HG03457 (cell line): ENCODE measurements around the gene TFF2.

ENCODE experiments used
- ATAC-seq: cut with Tn5 transposase; IDR thresholded peaks from one replicate; pipeline ENCODE4 v1.9.1; 2021; ENCODE audit warnings: moderate number of reproducible peaks; ENCODE audit not compliant: unreplicated experiment

Gene TFF2

DNA sequence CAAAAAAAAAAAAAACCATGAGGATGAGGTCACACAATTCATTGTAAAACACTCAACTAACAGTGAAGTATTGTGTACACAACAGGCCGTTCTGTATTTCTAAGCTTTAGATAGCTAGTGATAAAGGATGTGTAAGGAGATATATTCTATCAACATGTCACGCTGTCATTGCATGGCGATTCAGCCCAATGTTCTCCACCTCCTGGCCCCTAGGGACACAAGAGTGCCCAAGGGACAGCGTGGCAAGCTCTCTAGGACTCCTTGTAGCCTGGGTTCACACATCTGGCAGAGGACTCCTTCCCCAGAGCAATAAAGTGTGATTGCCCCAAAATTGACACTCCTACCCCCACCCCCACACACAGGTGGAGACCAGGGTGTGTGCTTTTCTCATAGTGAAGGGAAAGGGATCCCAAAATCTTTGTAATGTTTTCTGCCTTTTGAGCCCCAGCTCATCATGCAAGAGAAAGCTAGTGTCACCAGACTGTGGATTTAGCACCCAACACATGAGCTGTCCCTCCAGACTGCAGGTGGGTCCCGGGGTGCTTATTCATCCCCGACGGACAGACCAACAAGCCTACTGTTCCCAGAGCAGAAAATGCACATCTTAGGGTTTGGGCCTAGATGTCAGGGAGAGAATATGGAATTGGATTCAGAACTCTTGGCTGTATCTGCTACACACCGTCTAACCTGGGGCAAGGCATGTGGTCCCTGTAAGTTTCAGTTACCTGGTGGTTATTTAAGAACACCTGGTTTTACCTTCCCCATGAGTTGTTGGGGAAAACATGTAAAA is 33.6 kb upstream of the TFF2 start:
- no peak for ATAC-seq

DNA sequence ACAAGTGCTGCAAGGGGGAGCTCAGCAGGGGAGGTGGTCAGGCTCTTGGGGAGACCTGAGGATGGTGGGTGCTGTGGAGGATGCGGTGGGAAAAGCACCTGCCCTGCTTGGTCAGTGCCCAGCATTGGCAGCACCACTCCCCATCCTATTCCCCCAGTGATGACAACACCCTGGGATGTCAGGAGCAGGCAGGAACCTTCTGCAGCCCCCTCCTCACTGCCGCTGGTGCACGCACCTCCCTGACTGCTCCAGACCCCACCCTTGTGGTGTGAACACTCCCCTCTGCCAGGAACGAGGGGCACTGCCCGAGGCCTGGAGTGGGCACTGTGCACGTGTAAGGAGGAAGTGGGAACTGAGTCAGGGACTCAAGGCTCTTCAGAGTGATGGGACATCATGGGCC is 32.5 kb upstream of the TFF2 start:
- no peak for ATAC-seq

- ATAC-seq: no peak
Measured at GRCh38 chr21:42382915-42383314, 32.1 kb upstream of the TFF2 start.

- ATAC-seq: no peak
Measured at GRCh38 chr21:42381347-42381984, 30.7 kb upstream of the TFF2 start.

DNA sequence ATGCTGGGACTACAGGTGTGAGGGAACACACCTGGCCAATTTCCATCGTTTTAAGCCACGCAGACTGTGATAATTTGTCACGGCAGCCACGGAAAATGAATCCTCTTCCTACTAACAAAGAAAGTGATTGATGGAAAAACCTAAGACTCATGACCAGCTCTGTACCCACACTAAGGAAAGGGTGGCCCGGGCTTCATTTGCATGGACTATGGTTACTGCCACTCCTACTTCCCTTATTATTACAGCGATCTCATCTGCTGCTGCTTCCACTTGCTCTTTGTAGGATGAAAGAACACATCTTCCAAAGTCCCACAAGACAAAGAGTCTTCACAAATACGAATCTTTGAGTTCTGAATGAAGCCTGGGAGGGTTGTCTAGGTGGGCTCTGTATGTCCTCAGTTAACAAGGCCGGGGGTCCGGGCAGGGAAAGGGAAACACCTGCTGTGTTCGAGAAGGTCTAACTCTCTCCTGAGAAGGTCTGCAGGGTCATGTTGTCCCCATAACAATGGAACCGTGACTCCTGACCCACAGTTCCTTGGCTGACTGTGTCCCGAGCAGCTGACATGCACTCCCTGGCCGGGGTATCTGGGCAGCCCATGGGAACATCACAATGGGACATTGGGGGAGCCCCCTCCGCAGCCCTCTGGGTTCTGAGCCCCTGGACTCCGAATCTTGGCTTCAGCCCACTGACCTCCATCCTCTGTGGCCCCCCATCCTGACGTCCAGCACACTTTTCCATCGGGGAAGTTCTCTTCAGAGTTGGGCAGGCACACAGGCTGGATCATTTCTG is 28.8 kb upstream of the TFF2 start:
- ATAC-seq: no peak

DNA sequence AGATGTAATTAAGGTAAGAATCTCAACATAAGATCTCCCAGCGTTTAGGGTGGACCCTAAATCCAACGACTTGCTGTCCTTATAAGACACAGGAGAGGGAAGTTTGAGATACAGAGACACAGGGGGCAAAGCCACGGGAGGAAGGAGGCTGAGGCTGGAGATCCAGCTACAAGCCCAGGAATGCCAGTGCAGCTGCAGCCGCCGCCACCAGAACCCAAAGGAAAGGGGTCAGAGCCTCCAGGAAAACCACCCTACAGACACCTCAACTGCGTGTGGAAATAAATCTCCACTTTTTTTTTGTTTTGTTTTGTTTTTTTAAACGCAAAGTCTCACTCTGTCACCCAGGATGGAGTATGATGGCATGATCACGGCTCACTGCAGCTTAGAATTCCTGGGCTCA is 27.6 kb upstream of the TFF2 start:
- no peak for ATAC-seq

GRCh38 chr21:42377951-42378340 is 27.2 kb upstream of the TFF2 start:
- ATAC-seq: no peak

DNA sequence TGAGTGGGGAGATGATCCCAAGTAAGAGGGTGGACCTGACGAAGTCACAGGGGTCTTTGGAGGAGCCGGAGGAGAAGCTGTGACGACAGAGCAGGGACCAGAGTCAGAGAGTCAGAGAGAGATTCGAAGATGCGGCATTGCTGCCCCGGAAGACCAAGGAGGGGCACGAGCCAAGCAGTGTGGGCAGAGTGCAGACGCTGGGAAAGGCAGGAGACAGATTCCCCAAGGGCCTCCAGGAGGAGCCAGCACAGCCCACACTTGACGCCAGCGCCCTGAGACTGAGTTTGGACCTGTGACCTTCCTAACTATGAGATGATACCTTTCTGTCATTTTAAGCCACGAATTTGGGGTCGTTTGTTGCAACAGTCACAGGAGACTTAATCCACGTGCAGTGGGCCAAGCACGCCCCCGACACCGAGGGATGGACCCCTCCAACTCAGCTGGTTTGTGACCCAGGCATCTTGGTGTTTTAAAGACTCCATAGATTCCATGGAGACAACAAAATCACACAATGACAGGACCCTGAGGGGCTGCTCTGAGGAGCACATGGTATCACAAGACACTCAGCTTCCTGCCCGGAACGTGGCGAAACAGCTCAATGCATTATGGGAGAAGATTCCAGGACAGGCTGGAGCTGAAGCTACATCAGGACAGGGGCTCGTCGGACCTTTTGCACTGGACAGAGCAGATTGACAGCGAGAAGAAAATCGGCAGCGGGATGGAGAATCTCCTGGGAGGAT is 26.6 kb upstream of the TFF2 start:
- ATAC-seq: no peak

DNA sequence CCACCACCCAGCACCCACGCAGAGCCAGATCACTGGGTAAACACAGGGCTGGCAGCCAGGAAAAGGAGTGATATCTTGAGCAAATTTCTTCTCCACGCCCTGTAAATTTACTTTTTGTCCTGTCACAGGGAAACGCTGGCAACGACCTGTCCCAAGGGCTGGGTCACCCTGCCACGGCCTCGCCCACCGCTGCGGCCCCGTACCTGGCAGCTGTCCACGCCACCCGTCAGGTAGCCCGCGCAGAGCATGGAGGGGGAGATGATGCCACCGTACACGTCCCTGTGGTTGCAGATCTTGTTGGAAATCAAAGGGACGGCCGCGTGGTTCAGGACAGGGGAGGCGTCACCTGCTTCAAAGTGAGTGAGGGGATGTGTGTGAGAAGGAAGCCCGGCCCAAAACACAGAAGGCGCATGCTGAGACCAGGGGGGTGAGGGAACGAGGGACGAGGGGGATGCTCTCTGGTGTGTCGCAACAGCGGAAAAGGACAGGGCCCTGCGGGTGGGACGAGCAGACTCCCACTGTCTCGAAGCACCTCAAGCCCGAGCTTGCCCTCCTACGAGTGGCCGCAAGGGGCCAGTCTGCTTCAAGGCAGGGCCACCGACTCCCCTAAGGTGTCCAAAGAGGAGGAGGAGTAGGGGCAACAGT is 25.7 kb upstream of the TFF2 start:
- no peak for ATAC-seq

DNA sequence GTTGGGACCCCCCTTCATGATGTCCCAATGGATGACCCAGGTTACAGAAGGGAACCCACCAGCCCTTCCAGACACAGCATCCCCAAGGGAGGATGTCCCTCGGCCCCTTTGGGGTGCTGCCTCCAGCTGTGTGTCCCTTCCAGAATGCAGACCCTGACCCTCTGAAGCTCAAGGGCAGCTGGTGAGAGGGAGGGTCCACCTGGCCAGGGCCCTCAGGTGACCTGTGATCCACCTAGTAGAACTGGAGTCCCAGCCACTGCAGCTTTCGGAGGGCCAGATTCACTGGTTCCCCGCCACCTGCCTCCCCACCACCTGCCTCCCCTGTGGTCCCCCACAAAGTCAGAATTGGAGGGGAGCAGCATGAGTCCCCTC is 25.2 kb upstream of the TFF2 start:
- no peak for ATAC-seq

DNA sequence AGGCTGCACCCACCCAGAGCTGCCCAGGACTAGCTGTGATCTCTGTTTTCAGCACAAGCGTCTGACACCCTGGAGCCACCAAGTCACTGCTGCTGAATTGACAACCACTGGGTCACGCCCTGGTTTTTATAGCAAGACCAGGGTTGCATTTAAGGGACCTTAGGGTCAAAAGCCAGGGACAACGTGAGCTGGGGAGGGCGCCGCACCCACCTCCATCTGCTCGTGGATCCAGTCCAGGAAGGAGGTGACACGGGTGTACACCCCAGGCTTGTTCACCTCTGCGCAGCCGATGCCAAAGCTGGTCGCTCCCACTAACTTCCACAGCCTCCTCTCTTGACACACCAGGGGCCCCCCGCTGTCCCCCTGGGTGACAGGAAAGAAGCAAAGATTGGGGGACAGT is 24.7 kb upstream of the TFF2 start:
- no peak for ATAC-seq

GRCh38 chr21:42374864-42375499 is 24.2 kb upstream of the TFF2 start:
- no peak for ATAC-seq

DNA sequence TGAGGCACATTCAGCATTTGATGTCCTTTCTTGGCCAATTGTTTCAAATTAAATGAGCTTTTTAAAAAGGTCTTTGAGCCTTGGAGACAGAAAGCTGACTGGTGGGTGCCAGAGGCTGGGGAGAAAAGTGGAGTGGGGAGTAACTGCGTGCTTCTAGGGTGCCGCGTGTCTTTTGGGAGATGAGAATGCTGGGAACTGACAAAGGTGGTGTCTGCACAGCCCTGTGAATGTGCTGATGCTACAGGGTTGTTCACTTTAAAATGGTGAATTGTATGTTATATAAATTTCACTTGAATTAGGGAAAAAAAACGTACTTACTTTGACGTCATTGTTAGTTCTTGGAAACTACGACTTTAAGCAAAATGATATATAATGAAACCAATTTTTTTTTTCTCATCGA is 23.7 kb upstream of the TFF2 start:
- ATAC-seq: no peak

DNA sequence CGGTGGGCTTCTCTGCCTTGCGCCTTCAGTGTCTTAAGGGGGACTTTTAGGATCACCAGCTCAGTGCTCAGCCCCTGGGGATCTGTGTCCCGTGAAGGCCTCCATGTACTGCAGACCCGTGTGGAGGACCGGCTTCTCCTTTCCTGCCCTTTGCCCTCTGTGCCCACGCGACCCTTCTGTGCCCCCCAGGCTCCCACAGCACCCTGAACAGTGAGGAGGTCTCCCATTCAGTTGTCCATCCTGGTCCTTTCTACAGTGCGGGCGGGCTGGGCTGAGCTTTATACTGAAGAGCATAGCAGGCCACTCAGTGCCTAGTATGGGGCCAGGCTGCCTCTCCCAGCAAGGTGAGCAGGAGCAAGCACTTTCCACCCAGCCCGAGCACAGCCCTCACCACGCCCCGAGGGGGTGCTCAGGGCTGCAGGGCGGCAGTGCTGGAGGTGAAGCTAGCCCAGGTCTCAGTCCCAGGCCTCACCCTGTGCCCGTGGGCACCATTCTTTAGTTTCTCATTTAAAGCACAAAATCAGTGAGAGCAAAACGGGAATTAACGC is 23.2 kb upstream of the TFF2 start:
- ATAC-seq: no peak

- ATAC-seq: no peak
Measured at GRCh38 chr21:42373196-42373907, 22.6 kb upstream of the TFF2 start.

GRCh38 chr21:42370894-42371654 is 20.3 kb upstream of the TFF2 start:
- ATAC-seq: no peak

- no peak for ATAC-seq
Measured at GRCh38 chr21:42369821-42370220, 19.0 kb upstream of the TFF2 start.

GRCh38 chr21:42367367-42368165 is 16.8 kb upstream of the TFF2 start:
- ATAC-seq: no peak
